NK-92 (cell line): ENCODE measurements around the gene GTF2H2.
"Not testable (repeated sequence)": the region's sequence is repeated elsewhere in the genome, so short reads cannot be mapped to it uniquely, and the experiment has no call there.

Source experiments
- DNase-seq: peaks from one replicate; lab custom pipeline; 2025; ENCODE audit not compliant: unreplicated experiment; lab: John Stamatoyannopoulos, UW

The GTF2H2 gene

GRCh38 chr5:71014176-71014575 is 53.3 kb downstream of the GTF2H2 start:
- no peak for DNase-seq

- DNase-seq, result no peak
Observed at GRCh38 chr5:71013575-71013974, 53.9 kb downstream of the GTF2H2 start.

GRCh38 chr5:71011194-71011792 is 56.2 kb downstream of the GTF2H2 start:
- DNase-seq, result no peak

GRCh38 chr5:71006983-71007382 is 60.5 kb downstream of the GTF2H2 start:
- DNase-seq, result not testable (repeated sequence)
